ENCODE measurements around the gene SULT1C3. TPM values are rescaled to one million over a fixed set of nuclear protein-coding genes. Genes with fewer than 3 reads are reported as not detected.

SULT1C3 gene
- total and polyA plus RNA-seq, 2 donors (not counting 1 experiment from before 2014, with no cell fraction given), result not detected

- POLR2A ChIA-PET, result no interaction called here
- intact Hi-C loops (cut with micrococcal nuclease), result no loop called here
- TF ChIP-seq CTCF (IDR thresholded peaks at IDR 0.05), result no peak
- WGBS (ENCODE audit: insufficient coverage), result 79% methylated on average over 2 of the region's 6 CpGs
- Mint-ChIP-seq H3K27ac (no peak overlapping the region), H3K9me3 (ENCODE audit: insufficient read depth) (peaks cover 6% of the 10 kb centered on the region), H3K4me1 (no peaks in the 10 kb centered on the region), H3K27me3 (peaks cover 8% of the 10 kb centered on the region), H3K4me3 (no peak overlapping the region)
- Histone ChIP-seq H3K4me2 (replicated peaks; ENCODE audit: low read depth, low read length, poor library complexity, severe bottlenecking) (no peak overlapping the region), H3K9me3 (ENCODE audit: control extremely low read depth in 1 of 3, control insufficient read depth in 2 of 3, insufficient read depth in 1 of 3, low read length in 2 of 3) (peaks cover 0 to 4% (median 3%) of the 10 kb centered on the region in 3 donors), H4K20me1 (ENCODE audit: control insufficient read depth, insufficient read depth, low read length, poor library complexity, severe bottlenecking) (no peaks in the 10 kb centered on the region), H2AFZ (ENCODE audit: insufficient read depth, low read depth, low read length, poor library complexity, severe bottlenecking) (no peak overlapping the region), H3K9ac (ENCODE audit: low read length) (no peak overlapping the region), H3K4me1 (ENCODE audit: control insufficient read depth in 2 of 2, insufficient read depth in 2 of 2, low read length in 2 of 2) (no peaks in the 10 kb centered on the region), H3K27ac (ENCODE audit: low read length in 2 of 2) (no peak overlapping the region), H3K79me2 (ENCODE audit: control insufficient read depth, insufficient read depth, low read length) (no peaks in the 10 kb centered on the region), H3K4me3 (ENCODE audit: control extremely low read depth in 1 of 5, extremely low read depth in 1 of 5, insufficient read depth in 1 of 5, low read depth in 2 of 5, low read length in 4 of 5) (no peak overlapping the region), H3K36me3 (replicated peaks in 1 of 2; ENCODE audit: control extremely low read depth in 1 of 2, control insufficient read depth in 1 of 2, extremely low read depth in 1 of 2, insufficient read depth in 2 of 2, low read length in 1 of 2) (no peaks in the 10 kb centered on the region), H3K27me3 (replicated peaks in 1 of 4; ENCODE audit: control extremely low read depth in 1 of 4, control insufficient read depth in 3 of 4, insufficient read depth in 4 of 4, low read length in 3 of 4) (no peaks in the 10 kb centered on the region)
- ATAC-seq (ENCODE audit: low read depth) (no peak), DNase-seq (no peak)
- CTCF ChIA-PET, result no interaction called here
Measured at GRCh38 chr2:108236676-108237335, 3.0 kb upstream of the SULT1C3 start.

GRCh38 chr2:108240966-108241365 is 1.2 kb downstream of the SULT1C3 start:
- peaks cover 8% of the 10 kb centered on the region for H3K9me3 Mint-ChIP-seq (ENCODE audit: insufficient read depth)
- Histone ChIP-seq H3K27ac (ENCODE audit: low read length in 2 of 2) (no peak overlapping the region), H2AFZ (ENCODE audit: insufficient read depth, low read depth, low read length, poor library complexity, severe bottlenecking) (no peak overlapping the region), H3K4me1 (ENCODE audit: control insufficient read depth in 2 of 2, insufficient read depth in 2 of 2, low read length in 2 of 2) (no peaks in the 10 kb centered on the region), H3K79me2 (ENCODE audit: control insufficient read depth, insufficient read depth, low read length) (no peaks in the 10 kb centered on the region), H3K36me3 (replicated peaks in 1 of 2; ENCODE audit: control extremely low read depth in 1 of 2, control insufficient read depth in 1 of 2, extremely low read depth in 1 of 2, insufficient read depth in 2 of 2, low read length in 1 of 2) (no peaks in the 10 kb centered on the region), H3K4me2 (replicated peaks; ENCODE audit: low read depth, low read length, poor library complexity, severe bottlenecking) (no peak overlapping the region), H3K4me3 (ENCODE audit: control extremely low read depth in 1 of 5, extremely low read depth in 1 of 5, insufficient read depth in 1 of 5, low read depth in 2 of 5, low read length in 4 of 5) (no peak overlapping the region), H3K27me3 (replicated peaks in 1 of 4; ENCODE audit: control extremely low read depth in 1 of 4, control insufficient read depth in 3 of 4, insufficient read depth in 4 of 4, low read length in 3 of 4) (peaks cover 0 to 2% (median 0%) of the 10 kb centered on the region in 4 experiments), H3K9me3 (ENCODE audit: control extremely low read depth in 1 of 3, control insufficient read depth in 2 of 3, insufficient read depth in 1 of 3, low read length in 2 of 3) (peaks cover 0 to 4% (median 3%) of the 10 kb centered on the region in 3 donors), H4K20me1 (ENCODE audit: control insufficient read depth, insufficient read depth, low read length, poor library complexity, severe bottlenecking) (no peaks in the 10 kb centered on the region), H3K9ac (ENCODE audit: low read length) (no peak overlapping the region)
- ATAC-seq (ENCODE audit: low read depth), result no peak
- CTCF ChIA-PET, result no interaction called here
- no peak overlapping the region for H3K27ac Mint-ChIP-seq
- no peak overlapping the region for H3K4me3 Mint-ChIP-seq
- POLR2A ChIA-PET, result no interaction called here
- no peak for DNase-seq
- intact Hi-C loops (cut with micrococcal nuclease), result no loop called here
- no peaks in the 10 kb centered on the region for H3K4me1 Mint-ChIP-seq
- TF ChIP-seq CTCF (IDR thresholded peaks at IDR 0.05) (no peak), EZH2 (IDR thresholded peaks at IDR 0.05; ENCODE audit: borderline replicate concordance, insufficient read depth, low read depth, low read length, poor library complexity, severe bottlenecking) (no peak)
- 100% methylated on average over 2 of the region's 5 CpGs for WGBS (ENCODE audit: insufficient coverage)
- peaks cover 5% of the 10 kb centered on the region for H3K27me3 Mint-ChIP-seq
